Muscle layer of duodenum (tissue), 2 donors: ENCODE measurements around the gene AFG1L.

Experiments
- H3K27ac ChIP-seq: one replicate; pipeline ENCODE4 v1.7.0; 2013; ENCODE audit warnings: mild to moderate bottlenecking, low read length
- H3K27me3 ChIP-seq: one replicate; pipeline ENCODE4 v1.7.0; 2013; ENCODE audit warnings: low read depth, mild to moderate bottlenecking, control low read depth, low read length
- H3K36me3 ChIP-seq, 2 donors: one replicate each; pipeline ENCODE4 v1.7.0; 2013; ENCODE audit warnings: low read length in 2 of 2, control low read depth in 1 of 2, mild to moderate bottlenecking in 1 of 2; ENCODE audit not compliant: insufficient read depth in 2 of 2, control insufficient read depth in 1 of 2
- H3K4me1 ChIP-seq, 2 donors: one replicate each; pipeline ENCODE4 v1.7.0; 2013; ENCODE audit warnings: low read length in 2 of 2, mild to moderate bottlenecking in 2 of 2, control low read depth in 1 of 2, moderate library complexity in 1 of 2; ENCODE audit not compliant: insufficient read depth in 2 of 2, control insufficient read depth in 1 of 2
- H3K4me3 ChIP-seq, 2 donors: one replicate each; pipeline ENCODE4 v1.7.0; 2013; ENCODE audit warnings: low read length in 2 of 2, low read depth in 1 of 2, mild to moderate bottlenecking in 1 of 2
- H3K9me3 ChIP-seq, 2 donors: one replicate each; pipeline ENCODE4 v1.7.0; 2013; ENCODE audit warnings: low read length in 2 of 2, control low read depth in 1 of 2, mild to moderate bottlenecking in 1 of 2; ENCODE audit not compliant: control insufficient read depth in 1 of 2
- donor health status: healthy.

The AFG1L gene

DNA sequence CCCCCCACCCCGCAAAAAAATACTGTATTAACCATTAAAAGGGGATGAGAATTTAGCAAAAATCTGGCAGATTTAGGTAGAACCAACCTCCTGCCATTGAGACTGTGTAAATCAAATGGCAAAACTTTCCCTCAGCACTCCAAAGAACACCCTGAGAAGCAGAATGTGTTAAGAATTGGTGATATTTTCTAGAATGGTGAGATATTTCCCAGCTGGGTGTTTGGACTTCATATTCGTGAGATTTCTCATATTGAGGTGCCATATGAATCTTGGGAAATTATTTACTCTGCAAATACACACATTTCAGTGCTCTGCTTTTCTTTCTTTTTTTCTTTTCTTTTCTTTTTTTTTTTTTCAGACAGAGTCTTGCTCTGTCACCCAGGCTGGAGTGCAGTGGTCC is 199.6 kb downstream of the AFG1L start:
- Histone ChIP-seq H3K4me1 (no peaks in the 10 kb centered on the region), H3K4me3 (no peak overlapping the region), H3K27me3 (no peaks in the 10 kb centered on the region), H3K9me3 (no peaks in the 10 kb centered on the region), H3K36me3 (peaks cover 0 to 13% of the 10 kb centered on the region in 2 donors), H3K27ac (no peak overlapping the region)

DNA sequence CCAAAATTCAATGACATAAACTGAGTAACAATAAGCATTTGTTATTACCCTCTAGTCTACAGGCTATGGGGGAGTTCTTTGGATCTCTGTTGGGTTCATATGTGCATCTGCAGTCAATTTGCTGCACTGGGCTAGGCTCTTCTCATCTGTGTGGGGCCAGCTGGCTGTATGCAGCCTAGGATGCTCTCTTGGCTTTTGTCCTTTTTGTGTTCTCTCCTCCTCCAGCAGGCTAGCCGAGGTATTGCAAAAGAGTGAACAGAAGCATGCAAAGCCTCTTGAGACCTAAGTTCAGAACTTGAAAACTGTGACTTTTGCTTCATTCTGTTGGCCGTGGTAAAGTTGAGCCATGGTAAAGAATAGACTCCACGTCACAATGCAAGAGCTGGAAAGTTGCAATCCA is 203.0 kb downstream of the AFG1L start:
- H3K36me3 ChIP-seq: peaks cover 0 to 17% of the 10 kb centered on the region in 2 donors
- H3K27ac ChIP-seq: no peak overlapping the region
- H3K4me3 ChIP-seq: no peak overlapping the region
- no peaks in the 10 kb centered on the region for H3K4me1 ChIP-seq
- H3K9me3 ChIP-seq: no peaks in the 10 kb centered on the region
- H3K27me3 ChIP-seq: no peaks in the 10 kb centered on the region

DNA sequence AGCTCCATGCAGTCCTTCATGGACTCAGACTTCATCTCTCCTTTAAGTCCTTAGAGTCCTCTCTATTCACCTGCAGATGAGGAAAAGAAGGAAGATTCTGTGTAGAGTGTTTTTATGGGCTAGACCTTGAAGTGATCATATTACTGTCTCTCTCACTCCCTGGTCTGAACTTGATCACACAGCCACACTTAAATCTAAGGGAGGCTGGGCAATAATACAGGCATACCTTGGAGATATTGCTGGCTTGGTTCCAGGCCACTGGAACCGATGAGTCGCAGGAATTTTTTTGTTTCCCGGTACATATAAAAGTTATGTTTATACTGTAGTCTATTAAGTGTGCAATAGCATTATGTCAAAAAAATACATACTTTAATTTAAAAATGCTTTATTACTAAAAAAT is 206.7 kb downstream of the AFG1L start:
- Histone ChIP-seq H3K27ac (no peak overlapping the region), H3K4me3 (no peak overlapping the region), H3K27me3 (no peaks in the 10 kb centered on the region), H3K4me1 (no peaks in the 10 kb centered on the region), H3K9me3 (no peaks in the 10 kb centered on the region), H3K36me3 (peaks cover 0 to 9% of the 10 kb centered on the region in 2 donors)

DNA sequence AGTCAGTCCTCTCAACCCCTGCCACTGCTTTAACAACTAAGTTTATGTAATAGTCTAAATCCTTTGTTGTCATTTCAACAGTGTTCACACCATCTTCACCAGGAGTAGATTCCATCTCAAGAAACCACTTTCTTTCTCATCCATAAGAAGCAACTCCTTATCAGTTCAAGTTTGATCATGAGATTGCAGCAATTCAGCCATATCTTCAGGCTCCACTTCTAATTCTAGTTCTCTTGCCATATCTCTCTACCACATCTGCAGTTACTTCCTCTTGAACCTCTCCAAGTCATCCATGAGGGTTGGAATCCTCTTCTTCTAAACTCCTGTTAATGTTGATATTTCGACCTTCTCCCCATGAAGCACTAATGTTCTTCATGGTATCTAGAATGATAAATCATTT is 208.0 kb downstream of the AFG1L start:
- Histone ChIP-seq H3K9me3 (no peaks in the 10 kb centered on the region), H3K27me3 (no peaks in the 10 kb centered on the region), H3K36me3 (peaks cover 0 to 9% of the 10 kb centered on the region in 2 donors), H3K27ac (no peak overlapping the region), H3K4me3 (no peak overlapping the region), H3K4me1 (no peaks in the 10 kb centered on the region)

DNA sequence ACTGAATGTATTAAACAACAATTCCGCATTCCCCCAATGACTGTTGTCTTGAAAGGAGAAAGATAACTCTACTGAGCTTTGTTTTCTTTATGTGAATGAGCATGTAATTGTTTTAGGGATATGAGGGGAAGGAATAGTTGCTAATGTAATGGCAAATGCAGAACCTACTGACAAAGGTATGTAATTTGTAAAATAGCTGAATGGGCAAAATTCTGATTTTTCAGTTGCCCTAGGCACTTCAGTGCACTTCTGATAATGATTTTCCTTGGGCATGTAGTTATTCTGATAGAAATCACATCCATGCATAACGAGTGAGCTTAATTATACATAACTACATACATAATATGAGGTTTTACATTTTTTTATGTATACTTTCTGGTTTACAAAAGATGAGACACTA is 212.5 kb downstream of the AFG1L start:
- peaks cover 0 to 7% of the 10 kb centered on the region in 2 donors for H3K36me3 ChIP-seq
- H3K9me3 ChIP-seq: no peaks in the 10 kb centered on the region
- no peaks in the 10 kb centered on the region for H3K4me1 ChIP-seq
- no peak overlapping the region for H3K27ac ChIP-seq
- no peaks in the 10 kb centered on the region for H3K27me3 ChIP-seq
- H3K4me3 ChIP-seq: no peak overlapping the region

DNA sequence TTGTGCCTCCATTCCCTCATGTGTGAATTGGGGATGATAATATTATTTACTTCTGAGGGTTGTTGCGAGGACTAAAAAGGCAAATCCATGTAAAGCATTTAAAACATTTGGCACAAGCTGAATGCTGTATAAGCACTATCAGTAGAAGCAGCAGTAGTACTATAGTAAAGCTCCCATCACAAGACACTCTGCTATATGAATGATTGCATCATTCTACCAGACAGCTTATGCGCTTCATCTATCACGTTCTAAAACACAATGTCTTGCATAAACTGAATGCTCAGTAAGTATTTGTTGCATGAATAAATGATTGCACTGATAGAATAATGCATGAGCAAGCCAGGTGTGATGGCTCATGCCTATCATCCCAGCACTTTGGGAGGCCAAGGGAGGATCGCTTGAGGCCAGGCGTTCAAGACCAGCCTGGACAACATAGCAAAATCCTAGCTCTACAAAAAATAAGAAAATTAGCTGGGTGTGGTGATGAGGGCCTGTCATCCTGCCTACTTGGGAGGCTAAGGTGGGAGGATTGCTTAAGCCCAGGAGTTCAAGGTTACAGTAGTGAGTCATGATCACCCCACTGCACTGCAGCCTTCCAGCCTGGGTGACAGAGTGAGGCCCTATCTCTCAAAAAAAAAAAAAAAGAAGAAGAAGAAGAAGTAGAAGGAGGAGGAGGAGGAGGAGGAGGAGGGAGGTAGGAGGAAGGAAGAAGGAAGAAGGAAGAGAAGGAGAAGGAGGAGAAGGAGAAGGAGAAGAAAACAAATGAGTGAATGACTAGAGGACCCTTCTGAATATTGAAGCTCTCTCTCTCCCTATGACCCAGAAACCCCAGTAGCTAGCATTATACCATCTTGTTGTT is 215.8 kb downstream of the AFG1L start:
- Histone ChIP-seq H3K4me3 (no peak overlapping the region), H3K4me1 (no peaks in the 10 kb centered on the region), H3K9me3 (peaks cover 0 to 2% of the 10 kb centered on the region in 2 donors), H3K36me3 (peaks cover 0 to 7% of the 10 kb centered on the region in 2 donors), H3K27ac (no peak overlapping the region), H3K27me3 (no peaks in the 10 kb centered on the region)

DNA sequence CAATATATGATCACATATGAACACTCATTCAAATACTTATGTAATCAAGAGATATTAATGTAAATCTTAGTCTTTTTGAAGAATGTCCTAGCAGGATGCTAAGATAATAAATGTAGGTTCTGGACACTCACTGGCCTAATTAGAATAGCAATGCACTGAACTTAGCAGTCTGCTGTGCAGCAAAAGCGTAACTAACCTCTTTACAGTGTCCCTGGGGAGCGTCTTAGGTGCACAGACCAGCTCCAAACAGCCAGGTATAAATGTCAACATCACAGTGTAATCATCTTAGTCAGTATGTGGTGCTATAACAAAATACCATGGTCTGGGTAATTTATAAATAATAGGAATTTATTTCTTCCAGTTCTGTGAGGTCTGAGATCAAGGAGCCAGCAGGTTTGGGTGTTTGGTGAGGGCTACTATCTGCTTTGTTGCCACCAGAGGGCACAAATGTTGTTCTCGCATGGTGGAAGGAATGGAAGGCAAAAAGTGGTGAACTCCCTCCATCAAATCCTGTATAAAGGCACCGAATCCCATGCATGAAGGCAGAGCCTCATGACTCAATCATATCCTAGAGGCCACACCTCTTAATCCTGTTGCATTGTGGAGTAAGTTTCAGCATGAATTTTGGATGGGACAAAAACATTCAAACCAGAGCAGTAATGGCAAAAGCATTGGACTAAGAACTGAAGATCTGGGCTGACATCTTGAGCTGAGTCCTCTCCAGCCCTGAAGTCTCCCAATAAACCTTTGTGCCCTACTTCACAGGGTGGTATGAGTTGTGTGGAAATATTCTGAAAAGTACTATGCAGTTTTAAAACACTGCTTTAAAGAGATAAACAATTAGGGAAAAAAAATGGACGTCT is 224.1 kb downstream of the AFG1L start:
- H3K4me1 ChIP-seq: no peaks in the 10 kb centered on the region

DNA sequence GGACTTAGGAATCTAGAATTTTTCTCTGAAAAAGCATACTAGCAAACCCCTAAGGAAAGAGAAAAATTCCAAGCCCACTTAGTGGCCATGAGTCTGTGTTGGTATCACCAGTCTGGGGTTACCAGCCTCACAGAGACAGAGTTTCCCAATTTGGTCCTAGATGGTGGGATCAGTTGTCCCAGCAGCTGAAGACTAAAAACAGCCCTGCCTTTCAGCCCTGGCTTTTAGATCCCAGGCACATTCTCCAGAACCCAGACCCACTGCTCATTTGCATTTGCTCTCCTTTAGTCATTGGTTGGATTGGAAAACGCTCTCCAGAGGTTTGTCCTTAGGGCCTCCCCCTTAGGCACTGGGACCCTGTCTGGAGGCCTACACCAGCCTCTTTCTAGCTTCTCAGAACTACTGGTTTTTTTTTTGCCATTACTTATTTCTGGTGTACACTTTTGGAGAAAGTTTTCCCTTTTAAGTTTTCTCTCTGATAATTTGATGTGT is 226.8 kb downstream of the AFG1L start:
- H3K4me3 ChIP-seq: no peak overlapping the region
- no peaks in the 10 kb centered on the region for H3K4me1 ChIP-seq
- no peaks in the 10 kb centered on the region for H3K27me3 ChIP-seq
- H3K36me3 ChIP-seq: peaks cover 0 to 7% of the 10 kb centered on the region in 2 donors
- H3K9me3 ChIP-seq: no peaks in the 10 kb centered on the region
- H3K27ac ChIP-seq: no peak overlapping the region

More for the DNA sequence above, 224.1 kb downstream of the AFG1L start:
- Histone ChIP-seq H3K27ac (no peak overlapping the region), H3K36me3 (peaks cover 0 to 7% of the 10 kb centered on the region in 2 donors), H3K27me3 (no peaks in the 10 kb centered on the region), H3K9me3 (no peaks in the 10 kb centered on the region), H3K4me3 (no peak overlapping the region)

DNA sequence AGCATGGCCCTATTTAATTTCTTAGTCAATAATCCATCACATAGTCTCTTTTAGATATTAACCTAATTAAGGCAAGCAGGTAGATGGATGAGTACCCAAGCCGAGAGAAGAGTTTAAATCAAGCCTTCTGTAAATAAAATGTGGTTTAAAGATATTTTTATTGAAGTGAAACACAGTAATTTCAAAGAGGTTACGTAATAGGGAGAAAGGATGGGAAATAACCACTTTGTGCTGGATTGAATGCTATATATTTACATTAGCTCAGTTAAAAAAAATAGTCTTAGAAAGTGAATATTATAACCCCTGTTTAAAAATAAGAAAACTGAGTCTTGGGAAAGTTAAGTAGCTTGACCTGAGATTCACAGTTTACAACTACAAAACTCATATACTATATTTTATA is 228.8 kb downstream of the AFG1L start:
- H3K4me3 ChIP-seq: no peak overlapping the region
- no peaks in the 10 kb centered on the region for H3K4me1 ChIP-seq
- H3K9me3 ChIP-seq: no peaks in the 10 kb centered on the region
- H3K27me3 ChIP-seq: no peaks in the 10 kb centered on the region
- no peak overlapping the region for H3K27ac ChIP-seq
- H3K36me3 ChIP-seq: peaks cover 0 to 7% of the 10 kb centered on the region in 2 donors

DNA sequence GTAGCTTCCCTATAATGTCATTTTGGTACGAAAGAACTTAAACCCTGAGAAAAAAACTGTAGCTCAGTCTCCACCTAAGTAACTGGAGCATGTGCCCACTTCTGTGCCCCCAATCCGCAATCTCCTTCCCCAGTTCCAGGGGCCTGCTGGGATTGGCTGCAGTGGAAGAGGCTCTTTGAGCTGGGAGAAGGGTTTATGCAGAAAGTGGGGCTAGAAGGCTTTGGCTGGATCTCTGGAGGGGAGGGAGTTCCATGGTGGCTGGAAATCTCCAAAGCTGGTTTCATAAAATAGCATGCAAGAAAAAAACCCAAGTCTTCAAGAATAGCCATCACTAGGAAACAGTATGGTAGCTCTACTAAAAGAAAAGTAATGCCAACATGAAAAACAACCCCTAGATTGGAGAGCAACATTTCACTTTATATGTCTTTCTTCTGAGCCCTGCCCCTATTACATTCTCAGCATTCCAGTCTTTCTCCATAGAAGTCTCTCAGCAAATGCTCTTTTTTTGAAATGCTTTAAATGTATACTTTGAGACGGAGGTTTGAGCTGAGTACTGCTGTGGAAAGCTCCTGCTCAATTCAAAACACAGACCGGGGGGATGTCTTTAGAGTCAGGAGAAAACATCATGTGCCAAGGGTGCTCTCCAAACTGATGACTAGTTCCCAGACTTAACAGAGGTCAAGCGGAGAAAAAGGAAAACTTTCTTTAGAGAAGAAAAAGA is 229.8 kb downstream of the AFG1L start:
- peaks cover 0 to 7% of the 10 kb centered on the region in 2 donors for H3K36me3 ChIP-seq
- no peaks in the 10 kb centered on the region for H3K9me3 ChIP-seq

DNA sequence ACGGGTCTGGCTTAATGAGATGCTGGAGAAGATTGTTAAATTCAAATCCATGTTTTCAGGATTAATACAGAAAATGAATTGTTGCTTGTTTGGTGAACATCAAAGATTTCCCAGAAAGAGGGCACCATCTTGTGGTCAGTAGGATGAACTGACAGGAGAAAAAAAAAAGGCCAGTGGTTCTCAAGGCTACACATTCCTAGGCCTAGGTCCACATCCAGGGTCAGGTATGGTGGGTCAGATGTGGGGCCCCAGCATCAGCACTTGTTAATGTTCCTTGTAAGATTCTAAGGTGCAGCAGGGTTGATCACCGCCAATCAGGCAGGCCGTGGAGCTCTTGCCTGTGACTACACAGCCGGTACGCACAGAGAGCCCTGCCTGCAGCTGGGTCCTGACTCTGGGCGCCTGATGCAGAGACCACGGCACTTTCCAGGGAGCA is 231.9 kb downstream of the AFG1L start:
- Histone ChIP-seq H3K27me3 (no peaks in the 10 kb centered on the region), H3K4me1 (no peaks in the 10 kb centered on the region)

More for the DNA sequence above, 229.8 kb downstream of the AFG1L start:
- H3K27ac ChIP-seq: no peak overlapping the region
- no peaks in the 10 kb centered on the region for H3K27me3 ChIP-seq
- no peak overlapping the region for H3K4me3 ChIP-seq
- no peaks in the 10 kb centered on the region for H3K4me1 ChIP-seq

More for the DNA sequence above, 231.9 kb downstream of the AFG1L start:
- no peak overlapping the region for H3K4me3 ChIP-seq
- no peaks in the 10 kb centered on the region for H3K9me3 ChIP-seq
- no peaks in the 10 kb centered on the region for H3K36me3 ChIP-seq
- no peak overlapping the region for H3K27ac ChIP-seq
